Right lobe of liver (tissue), 6 donors: ENCODE results near the gene SNTN. TPM values are rescaled to one million over a fixed set of nuclear protein-coding genes. Genes with fewer than 3 reads are reported as not detected.
"Not testable (repeated sequence)": the region's sequence is repeated elsewhere in the genome, so short reads cannot be mapped to it uniquely, and the experiment has no call there.

Experiments
- ATAC-seq, 4 donors: fragments of 200-7000 bp; cut with Tn5 transposase; one replicate each; pipeline ENCODE4 v1.9.1; 2020; ENCODE audit warnings: mild to moderate bottlenecking in 4 of 4, moderate library complexity in 4 of 4
- DNase-seq, 3 donors: peaks; one replicate each; pipeline ENCODE4 v3.0.0-alpha.2; 2020
- H3K27ac ChIP-seq, 3 donors: fragments of 200-600 bp; one replicate each; pipeline ENCODE4 v1.8.0; 2022
- H3K27me3 ChIP-seq, 2 donors: fragments of 200-600 bp; one replicate each; pipeline ENCODE4 v1.8.0; 2022
- H3K36me3 ChIP-seq, 4 donors: fragments of 200-600 bp; sonication (generic) in 1 of 4; one replicate each; pipeline versions ENCODE4 v1.5.1 to v1.8.0; 2017 to 2022; ENCODE audit warnings: control low read depth in 1 of 4
- H3K4me1 ChIP-seq, 4 donors: fragments of 200-600 bp; sonication (generic) in 1 of 4; one replicate each; pipeline versions ENCODE4 v1.5.1 to v1.8.0; 2017 to 2022; ENCODE audit warnings: control low read depth in 1 of 4
- H3K4me3 ChIP-seq, 3 donors: fragments of 200-600 bp; one replicate each; pipeline ENCODE4 v1.8.0; 2022
- H3K9me3 ChIP-seq, 4 donors: fragments of 200-600 bp; sonication (generic) in 1 of 4; one replicate each; pipeline versions ENCODE4 v1.5.1 to v1.8.0; 2017 to 2022; ENCODE audit warnings: control low read depth in 1 of 4
- CTCF ChIP-seq, 4 donors: fragments of 200-600 bp in 3 of 4; fragments of 450-650 bp in 1 of 4; IDR thresholded peaks; one replicate each; pipeline versions ENCODE4 v1.5.1 to v1.8.0; 2016 to 2022; ENCODE audit warnings: antibody characterized with exemption in 4 of 4, mild to moderate bottlenecking in 2 of 4
- POLR2A ChIP-seq: fragments of 450-650 bp; IDR thresholded peaks from one replicate; pipeline ENCODE4 v1.6.1; 2017; ENCODE audit warnings: antibody characterized with exemption, mild to moderate bottlenecking
- WGBS: methylation state at CpG from one replicate; pipeline ENCODE4 v1.1.6; 2018; ENCODE audit warnings: low coverage, low lambda C conversion rate; ENCODE audit not compliant: insufficient coverage; ENCODE audit errors: missing lambda C conversion rate; 5-methylcytosine and 5-hydroxymethylcytosine counted together
- intact Hi-C, 2 donors: fragments of 100-400 bp; cut with DNase I; formaldehyde crosslinking; loops; one replicate each; pipeline versions ENCODE4 v1.11.2 to v1.14.1; 2022
- total RNA-seq, 6 experiments: library from RNA; depleted of rRNA in 2 of 6; stranded (reverse); fragments of >200 nt in 2 of 6; fragmentation: NEBNext Ultra II Directional in 3 of 6; extraction: Animal tissue kit (Norgen Biotek cat#: 25700) in 3 of 6; gene quantifications; one replicate each; pipeline versions ENCODE4 v1.1.0 to v1.2.4, GENCODE V29; 2016 to 2023
- donor health status: DM: no; HTN: yes; CAD: no.
- donor health status: DM: no; HTN: no; CAD: no.
- donor health status: DM: no; HTN: no; CAD: no.
- donor health status: DM: no; HTN: yes; CAD: no.
- donor health status: DM: no; HTN: yes; CAD: no.

Gene SNTN
- total RNA-seq, 6 experiments from 2014 or later, result not detected

- Histone ChIP-seq H3K27me3 (no peaks in the 10 kb centered on the region), H3K36me3 (no peaks in the 10 kb centered on the region), H3K4me1 (no peaks in the 10 kb centered on the region), H3K9me3 (no peaks in the 10 kb centered on the region), H3K4me3 (no peak overlapping the region), H3K27ac (no peak overlapping the region)
- ATAC-seq (no peak), DNase-seq (no peak)
- no peak for TF ChIP-seq CTCF (IDR thresholded peaks at IDR 0.05)
- no peak for TF ChIP-seq POLR2A
- intact Hi-C loops, result no loop called here
- WGBS, result 55% methylated on average over 3 of the region's 3 CpGs
These were observed 17.3 kb upstream of the SNTN start for GRCh38 chr3:63635186-63635585.

GRCh38 chr3:63639806-63640205 is 12.7 kb upstream of the SNTN start:
- Histone ChIP-seq H3K27ac (no peak overlapping the region), H3K36me3 (no peaks in the 10 kb centered on the region), H3K27me3 (no peaks in the 10 kb centered on the region), H3K4me3 (no peak overlapping the region), H3K9me3 (no peaks in the 10 kb centered on the region), H3K4me1 (no peaks in the 10 kb centered on the region)
- TF ChIP-seq CTCF (IDR thresholded peaks at IDR 0.05) (no peak), POLR2A (no peak)
- intact Hi-C loops, result no loop called here
- WGBS, result 60% methylated on average over 1 of the region's 2 CpGs
- no peak for ATAC-seq
- no peak for DNase-seq

GRCh38 chr3:63642488-63642887 is 10.0 kb upstream of the SNTN start:
- Histone ChIP-seq H3K4me1 (no peaks in the 10 kb centered on the region), H3K27me3 (no peaks in the 10 kb centered on the region), H3K4me3 (no peak overlapping the region), H3K36me3 (no peaks in the 10 kb centered on the region), H3K27ac (no peak overlapping the region), H3K9me3 (no peaks in the 10 kb centered on the region)
- TF ChIP-seq POLR2A (no peak), CTCF (IDR thresholded peaks at IDR 0.05) (no peak)
- DNase-seq (no peak), ATAC-seq (no peak)
- WGBS, result 36% methylated on average over 1 of the region's 1 CpG
- intact Hi-C loops, result no loop called here

GRCh38 chr3:63644212-63644797 is 8.2 kb upstream of the SNTN start:
- Histone ChIP-seq H3K36me3 (no peaks in the 10 kb centered on the region), H3K27me3 (no peaks in the 10 kb centered on the region), H3K9me3 (no peaks in the 10 kb centered on the region), H3K4me1 (no peaks in the 10 kb centered on the region), H3K4me3 (no peak overlapping the region), H3K27ac (no peak overlapping the region)
- WGBS, result 46% methylated on average over 5 of the region's 5 CpGs
- ATAC-seq (no peak), DNase-seq (no peak)
- TF ChIP-seq POLR2A, result no peak
- no peak for TF ChIP-seq CTCF (IDR thresholded peaks at IDR 0.05)
- intact Hi-C loops, result no loop called here

- intact Hi-C loops, H3K9me3 ChIP-seq, H3K27me3 ChIP-seq, H3K4me1 ChIP-seq, H3K36me3 ChIP-seq, H3K27ac ChIP-seq, DNase-seq, ATAC-seq, H3K4me3 ChIP-seq: not testable (repeated sequence)
- 59% methylated on average over 7 of the region's 25 CpGs for WGBS
These were observed 7.3 kb upstream of the SNTN start for GRCh38 chr3:63644928-63645781.
